A673 (cell line): Measurements from ENCODE around the gene CARS1. TPM values are rescaled to one million over a fixed set of nuclear protein-coding genes. Genes with fewer than 3 reads are reported as not detected.

Experiments used
- BruUV-seq: library from RNA; stranded (reverse); fragments of 400-500 nt; replicated peaks from 2 replicates; lab custom pipeline; 2021; lab: Mats Ljungman, UMichigan
- CTCF ChIA-PET: fragments of 300-600 bp; sonication (Branson Sonifier 250); formaldehyde crosslinking; loops from one replicate; lab custom pipeline; 2022; ENCODE audit warnings: antibody characterized with exemption; lab: Charles Lee
- POLR2A ChIA-PET: fragments of 300-600 bp; sonication (Branson Sonifier 250); formaldehyde crosslinking; loops from one replicate; lab custom pipeline; 2022; ENCODE audit warnings: antibody characterized with exemption; ENCODE audit not compliant: low non-redundant PET; lab: Charles Lee
- DNase-seq: peaks from one replicate; pipeline ENCODE4 v3.0.0-alpha.2; 2015; ENCODE audit warnings: low spot score
- H3K27ac ChIP-seq: fragments of 200-600 bp; sonication (generic); 2 replicates; pipeline ENCODE4 v1.5.1; 2016; ENCODE audit warnings: mixed run types, low read depth, mild to moderate bottlenecking, mixed read lengths, antibody characterized with exemption, low read length; ENCODE audit not compliant: poor library complexity, severe bottlenecking
- H3K27me3 ChIP-seq: fragments of 200-600 bp; sonication (generic); replicated peaks from 2 replicates; pipeline ENCODE4 v1.6.1; 2017; ENCODE audit warnings: mixed run types, low read depth, mild to moderate bottlenecking, mixed read lengths, antibody characterized with exemption, low read length; ENCODE audit not compliant: insufficient read depth, poor library complexity
- H3K36me3 ChIP-seq: fragments of 200-600 bp; sonication (generic); 2 replicates; pipeline ENCODE4 v1.6.1; 2016; ENCODE audit warnings: mixed run types, mild to moderate bottlenecking, mixed read lengths, antibody characterized with exemption, low read length; ENCODE audit not compliant: insufficient read depth, poor library complexity, severe bottlenecking
- H3K4me1 ChIP-seq: fragments of 200-600 bp; sonication (generic); 2 replicates; pipeline ENCODE4 v1.6.1; 2017; ENCODE audit warnings: mixed run types, mild to moderate bottlenecking, mixed read lengths, antibody characterized with exemption, low read length; ENCODE audit not compliant: insufficient read depth, poor library complexity, severe bottlenecking
- H3K4me3 ChIP-seq: fragments of 200-600 bp; sonication (generic); 2 replicates; pipeline ENCODE4 v1.5.1; 2016; ENCODE audit warnings: low read depth, mixed run types, mild to moderate bottlenecking, mixed read lengths, low read length; ENCODE audit not compliant: poor library complexity, severe bottlenecking
- H3K9me3 ChIP-seq: fragments of 200-600 bp; sonication (generic); 2 replicates; pipeline ENCODE4 v1.6.1; 2016; ENCODE audit warnings: mixed run types, low read depth, mild to moderate bottlenecking, mixed read lengths, antibody characterized with exemption, low read length; ENCODE audit not compliant: poor library complexity, severe bottlenecking
- CTCF ChIP-seq: fragments of 300-800, 200-600 bp; sonication (generic); conservative IDR thresholded peaks from 2 replicates; pipeline ENCODE4 v1.5.1; 2017; ENCODE audit warnings: low read depth, mild to moderate bottlenecking, antibody characterized with exemption, low read length, moderate library complexity, mixed read lengths
- EZH2 ChIP-seq: fragments of 200-600 bp; sonication (generic); IDR thresholded peaks from 2 replicates; pipeline ENCODE4 v1.6.1; 2017; ENCODE audit warnings: borderline replicate concordance, low read depth, mild to moderate bottlenecking, mixed read lengths, antibody characterized with exemption, low read length; ENCODE audit not compliant: poor library complexity, severe bottlenecking
- intact Hi-C: fragments of 100-400 bp; cut with micrococcal nuclease; formaldehyde crosslinking; loops from one replicate; pipeline ENCODE4 v1.10.0; 2022; ENCODE audit not compliant: unreplicated experiment
- total RNA-seq: library from RNA; stranded (reverse); gene quantifications from 2 replicates; pipeline ENCODE4 v1.2.3, GENCODE V29; 2021

Gene CARS1
- total RNA-seq, 1 experiment from 2014 or later, result 76.4 TPM

- Histone ChIP-seq H3K4me3 (peak overlapping the region; percentile 96), H3K4me1 (peaks cover 24% of the 10 kb centered on the region), H3K27ac (peak overlapping the region; percentile 87), H3K27me3 (no peaks in the 10 kb centered on the region), H3K9me3 (no peaks in the 10 kb centered on the region), H3K36me3 (peaks cover 4% of the 10 kb centered on the region)
- no TSS peak for BruUV-seq
- TF ChIP-seq EZH2 (no peak), CTCF (no peak)
- ChIA-PET CTCF (no interaction called here), POLR2A (interaction anchor here (1.0 kb wide), 1 partner anchor 61 kb away, joined by 3 read pairs; no protein-coding TSS in a partner anchor)
- no peak for DNase-seq
- intact Hi-C loops, result no loop called here
These were observed 68.2 kb downstream of the CARS1 start for GRCh38 chr11:2989006-2989405.

- intact Hi-C loops, result no loop called here
- no peak for TF ChIP-seq EZH2
- TF ChIP-seq CTCF, result no peak
- Histone ChIP-seq H3K4me1 (peaks cover 24% of the 10 kb centered on the region), H3K27ac (peak overlapping the region; percentile 87), H3K9me3 (no peaks in the 10 kb centered on the region), H3K27me3 (no peaks in the 10 kb centered on the region), H3K36me3 (peaks cover 4% of the 10 kb centered on the region), H3K4me3 (peak overlapping the region; percentile 96)
- no peak for DNase-seq
- POLR2A ChIA-PET, result interaction anchor here (1.0 kb wide), 1 partner anchor 61 kb away, joined by 3 read pairs; no protein-coding TSS in a partner anchor
- CTCF ChIA-PET, result no interaction called here
- BruUV-seq, result no TSS peak
These were observed 69.1 kb downstream of the CARS1 start for GRCh38 chr11:2987881-2988861.

- Histone ChIP-seq H3K9me3 (no peaks in the 10 kb centered on the region), H3K27ac (no peak overlapping the region), H3K4me3 (no peak overlapping the region), H3K4me1 (peaks cover 11% of the 10 kb centered on the region), H3K27me3 (no peaks in the 10 kb centered on the region), H3K36me3 (peaks cover 8% of the 10 kb centered on the region)
- ChIA-PET POLR2A (no interaction called here), CTCF (no interaction called here)
- no peak for DNase-seq
- intact Hi-C loops, result no loop called here
- BruUV-seq, result no TSS peak
- no peak for TF ChIP-seq EZH2
- no peak for TF ChIP-seq CTCF
These were observed 73.3 kb downstream of the CARS1 start for GRCh38 chr11:2983908-2984307.
